SK-N-SH (cell line): ENCODE measurements around the gene TCFL5. TPM values are rescaled to one million over a fixed set of nuclear protein-coding genes. Genes with fewer than 3 reads are reported as not detected.

Experiments used
- CTCF ChIA-PET: fragments of 300-600, 350-600 bp; formaldehyde crosslinking; extraction: SDS; loops from one replicate; lab custom pipeline; 2021; lab: Yijun Ruan, JAX
- POLR2A ChIA-PET: fragments of 350-600 bp; sonication (Branson Sonifier 250); formaldehyde crosslinking; extraction: SDS; loops from one replicate; lab custom pipeline; 2020; ENCODE audit warnings: antibody characterized with exemption, inconsistent platforms; lab: Yijun Ruan, JAX
- DNase-seq: peaks from one replicate; pipeline ENCODE4 v3.0.0; 2012
- H2AFZ ChIP-seq: fragments of 200-600 bp; sonication (generic); 2 replicates; pipeline ENCODE4 v1.8.1; 2016; ENCODE audit warnings: antibody characterized with exemption, mild to moderate bottlenecking, low read depth
- H3F3A ChIP-seq: fragments of 200-600 bp; sonication (generic); replicated peaks from 2 replicates; pipeline ENCODE3; 2016; ENCODE audit warnings: antibody characterized with exemption, mild to moderate bottlenecking; ENCODE audit not compliant: insufficient read depth
- H3K27ac ChIP-seq, 2 experiments: fragments of 200-500 bp in 1 of 2; fragments of 200-600 bp in 1 of 2; sonication (Bioruptor generic) in 1 of 2; sonication (generic), shearing (Covaris generic) in 1 of 2; 2 replicates each; pipeline versions ENCODE4 v1.5.1 to v1.6.1; 2014 to 2016; ENCODE audit warnings: low read depth in 2 of 2, inconsistent platforms in 1 of 2, low read length in 1 of 2, mild to moderate bottlenecking in 1 of 2, mixed read lengths in 1 of 2
- H3K27me3 ChIP-seq: fragments of 200-600 bp; sonication (generic), shearing (Covaris generic); 2 replicates; pipeline ENCODE4 v1.6.1; 2016; ENCODE audit warnings: mixed run types; ENCODE audit not compliant: insufficient read depth
- H3K36me3 ChIP-seq, 2 experiments: fragments of 200-500 bp in 1 of 2; fragments of 200-600 bp in 1 of 2; sonication (Bioruptor generic) in 1 of 2; sonication (generic) in 1 of 2; replicated peaks in 1 of 2; 2 replicates each; pipeline versions ENCODE3 to v1.5.1; 2014 to 2016; ENCODE audit warnings: low read length in 1 of 2, mild to moderate bottlenecking in 1 of 2; ENCODE audit not compliant: insufficient read depth in 2 of 2, control insufficient read depth in 1 of 2
- H3K4me1 ChIP-seq, 2 experiments: fragments of 200-500 bp in 1 of 2; fragments of 200-600 bp in 1 of 2; sonication (Bioruptor generic) in 1 of 2; sonication (generic), shearing (Covaris generic) in 1 of 2; 2 replicates each; pipeline versions ENCODE4 v1.5.1 to v1.6.1; 2014 to 2016; ENCODE audit warnings: low read depth in 1 of 2, low read length in 1 of 2, mixed run types in 1 of 2; ENCODE audit not compliant: insufficient read depth in 2 of 2, control insufficient read depth in 1 of 2
- H3K4me2 ChIP-seq: fragments of 200-600 bp; sonication (generic), shearing (Covaris generic); 2 replicates; pipeline ENCODE4 v1.6.1; 2017; ENCODE audit warnings: mixed run types
- H3K4me3 ChIP-seq, 2 experiments: fragments of 200-500 bp in 1 of 2; fragments of 200-600 bp in 1 of 2; sonication (Bioruptor generic) in 1 of 2; sonication (generic), shearing (Covaris generic) in 1 of 2; 2 replicates each; pipeline versions ENCODE4 v1.5.1 to v1.8.1; 2014 to 2016; ENCODE audit warnings: low read depth in 2 of 2, inconsistent platforms in 1 of 2, low read length in 1 of 2, mild to moderate bottlenecking in 1 of 2, mixed read lengths in 1 of 2, moderate library complexity in 1 of 2
- H3K79me2 ChIP-seq: fragments of 200-600 bp; sonication (generic); 2 replicates; pipeline ENCODE4 v1.8.1; 2017; ENCODE audit warnings: mild to moderate bottlenecking; ENCODE audit not compliant: insufficient read depth
- H3K9ac ChIP-seq: fragments of 200-600 bp; sonication (generic); 2 replicates; pipeline ENCODE4 v1.6.1; 2017; ENCODE audit warnings: mixed run types
- H3K9me2 ChIP-seq: fragments of 200-600 bp; sonication (generic); 2 replicates; pipeline ENCODE4 v1.6.1; 2017; ENCODE audit warnings: mixed run types
- H3K9me3 ChIP-seq: fragments of 200-600 bp; sonication (generic); 2 replicates; pipeline ENCODE4 v1.6.1; 2017; ENCODE audit warnings: mixed run types, mild to moderate bottlenecking, moderate library complexity
- H4K20me1 ChIP-seq: fragments of 200-600 bp; sonication (generic); 2 replicates; pipeline ENCODE4 v1.6.1; 2017; ENCODE audit warnings: mild to moderate bottlenecking, mixed run types; ENCODE audit not compliant: insufficient read depth
- CHD2 ChIP-seq: fragments of 150-350 bp; IDR thresholded peaks from 2 replicates; pipeline ENCODE4 v1.6.1; 2018; ENCODE audit warnings: low read length; ENCODE audit not compliant: partially characterized antibody
- ELF1 ChIP-seq: IDR thresholded peaks from 2 replicates; pipeline ENCODE4 v1.4.0; 2012
- EP300 ChIP-seq, 2 experiments: IDR thresholded peaks; 2 replicates each; pipeline versions ENCODE4 v1.4.0 to v1.6.1; 2012; ENCODE audit warnings: borderline replicate concordance in 1 of 2, low read depth in 1 of 2, low read length in 1 of 2
- FOSL2 ChIP-seq: IDR thresholded peaks from 2 replicates; pipeline ENCODE4 v1.4.0; 2012; ENCODE audit warnings: low read depth, mild to moderate bottlenecking, moderate library complexity, borderline replicate concordance
- FOXJ3 ChIP-seq: sonication (generic); formaldehyde crosslinking; IDR thresholded peaks from 2 replicates; pipeline ENCODE4 v1.5.1; 2020; ENCODE audit warnings: mild to moderate bottlenecking, missing genetic modification reagents
- FOXM1 ChIP-seq: IDR thresholded peaks from 2 replicates; pipeline ENCODE4 v1.4.0; 2012; ENCODE audit warnings: low read depth, mild to moderate bottlenecking
- GABPA ChIP-seq: IDR thresholded peaks from 2 replicates; pipeline ENCODE4 v1.4.0; 2012; ENCODE audit warnings: low read depth, mild to moderate bottlenecking
- GATA2 ChIP-seq: sonication (generic); formaldehyde crosslinking; IDR thresholded peaks from 2 replicates; pipeline ENCODE4 v1.5.0; 2020; ENCODE audit warnings: mild to moderate bottlenecking, missing genetic modification reagents
- MEF2A ChIP-seq: IDR thresholded peaks from 2 replicates; pipeline ENCODE4 v1.4.0; 2012; ENCODE audit warnings: low read depth, borderline replicate concordance
- MXI1 ChIP-seq: IDR thresholded peaks from 2 replicates; pipeline ENCODE4 v1.6.1; 2012; ENCODE audit warnings: mild to moderate bottlenecking, low read depth, low read length, improper control_type of control experiment
- NFIC ChIP-seq: IDR thresholded peaks from 2 replicates; pipeline ENCODE4 v1.4.0; 2012; ENCODE audit warnings: borderline replicate concordance
- POLR2AphosphoS5 ChIP-seq: IDR thresholded peaks from 2 replicates; pipeline ENCODE4 v1.6.1; 2012; ENCODE audit warnings: low read depth, low read length
- RAD21 ChIP-seq: IDR thresholded peaks from 2 replicates; pipeline ENCODE4 v1.6.1; 2012; ENCODE audit warnings: mild to moderate bottlenecking, low read length
- RCOR1 ChIP-seq: fragments of 150-350 bp; IDR thresholded peaks from 2 replicates; pipeline ENCODE4 v1.6.1; 2017; ENCODE audit warnings: antibody characterized with exemption, low read length
- RFX5 ChIP-seq: IDR thresholded peaks from 2 replicates; pipeline ENCODE4 v1.6.1; 2012; ENCODE audit warnings: mild to moderate bottlenecking, improper control_type of control experiment, low read length
- RXRA ChIP-seq: IDR thresholded peaks from 2 replicates; pipeline ENCODE4 v1.4.0; 2012; ENCODE audit warnings: low read depth, mild to moderate bottlenecking, borderline replicate concordance
- SMC3 ChIP-seq: IDR thresholded peaks from 2 replicates; pipeline ENCODE4 v1.6.1; 2012; ENCODE audit warnings: low read depth, low read length, improper control_type of control experiment
- TAF1 ChIP-seq: IDR thresholded peaks from 2 replicates; pipeline ENCODE4 v1.6.1; 2012; ENCODE audit warnings: low read depth, mild to moderate bottlenecking, low read length, moderate library complexity, borderline replicate concordance
- TEAD4 ChIP-seq: IDR thresholded peaks from 2 replicates; pipeline ENCODE4 v1.4.0; 2012; ENCODE audit warnings: mild to moderate bottlenecking, borderline replicate concordance; ENCODE audit not compliant: insufficient read depth
- WGBS: methylation state at CpG from one replicate; pipeline ENCODE4 v1.1.6; 2017; ENCODE audit warnings: low lambda C conversion rate; 5-methylcytosine and 5-hydroxymethylcytosine counted together
- polyA plus RNA-seq, 3 experiments: library from polyadenylated mRNA; depleted of rRNA; stranded (reverse); fragments of >200 nt; gene quantifications; 2 replicates each; pipeline ENCODE4 v1.2.3, GENCODE V29; 2012
- TF ChIP-seq, protein P1 (sequence below): IDR thresholded peaks from 2 replicates; pipeline ENCODE4; 2012
- TF ChIP-seq, protein P2 (sequence below): fragments of 150-350 bp; IDR thresholded peaks from 2 replicates; pipeline ENCODE4 v1.6.1; 2017; ENCODE audit warnings: antibody characterized with exemption, low read length, low read depth, borderline replicate concordance
- TF ChIP-seq, protein P3 (sequence below): fragments of 200-600 bp; sonication (generic); IDR thresholded peaks from 2 replicates; pipeline ENCODE4 v1.6.1; 2017; ENCODE audit warnings: antibody characterized with exemption, mild to moderate bottlenecking, moderate library complexity
- TF ChIP-seq, protein P4 (sequence below): IDR thresholded peaks from 2 replicates; pipeline ENCODE4 v1.4.0; 2012; ENCODE audit warnings: low read depth, borderline replicate concordance

TCFL5 gene
- polyA plus RNA-seq, 1 of the 3 experiments (the other 2 are of a cell fraction) = 10.1 TPM

GRCh38 chr20:62822788-62823651, 38.6 kb downstream of the TCFL5 start:
- Histone ChIP-seq H3K4me1 (peaks cover 19 to 58% of the 10 kb centered on the region in 2 experiments; a peak in 3 of 4 replicates), H3K27me3 (no peaks in the 10 kb centered on the region), H4K20me1 (no peaks in the 10 kb centered on the region), H3K36me3 (no peaks in the 10 kb centered on the region), H3F3A (peaks cover 8% of the 10 kb centered on the region), H3K9ac (no peak overlapping the region), H3K27ac (peak overlapping the region in 1 of 2 experiments; percentile 56; a peak in 1 of 4 replicates), H3K9me2 (no peaks in the 10 kb centered on the region), H3K9me3 (no peaks in the 10 kb centered on the region), H3K4me2 (no peak overlapping the region), H3K79me2 (no peaks in the 10 kb centered on the region), H3K4me3 (no peak overlapping the region), H2AFZ (no peak overlapping the region)
- peak; percentile 89 for DNase-seq
- WGBS = 72% methylated on average over 24 of the region's 24 CpGs
- peak; percentile 88 for TF ChIP-seq RAD21
- 0 out of 4 replicates have a peak, but pooled peaks of 1 of the 2 experiments have one; percentile 35 for TF ChIP-seq EP300 (IDR thresholded peaks at IDR 0.05; ENCODE audit: borderline replicate concordance in 1 of 2, low read depth in 1 of 2, low read length in 1 of 2)
- 0 out of 2 replicates have a peak, but pooled peaks have one; percentile 53 for TF ChIP-seq RCOR1
- TF ChIP-seq, protein P1, sequence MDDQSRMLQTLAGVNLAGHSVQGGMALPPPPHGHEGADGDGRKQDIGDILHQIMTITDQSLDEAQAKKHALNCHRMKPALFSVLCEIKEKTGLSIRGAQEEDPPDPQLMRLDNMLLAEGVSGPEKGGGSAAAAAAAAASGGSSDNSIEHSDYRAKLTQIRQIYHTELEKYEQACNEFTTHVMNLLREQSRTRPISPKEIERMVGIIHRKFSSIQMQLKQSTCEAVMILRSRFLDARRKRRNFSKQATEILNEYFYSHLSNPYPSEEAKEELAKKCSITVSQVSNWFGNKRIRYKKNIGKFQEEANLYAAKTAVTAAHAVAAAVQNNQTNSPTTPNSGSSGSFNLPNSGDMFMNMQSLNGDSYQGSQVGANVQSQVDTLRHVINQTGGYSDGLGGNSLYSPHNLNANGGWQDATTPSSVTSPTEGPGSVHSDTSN = peak; percentile 75
- TF ChIP-seq, protein P2, sequence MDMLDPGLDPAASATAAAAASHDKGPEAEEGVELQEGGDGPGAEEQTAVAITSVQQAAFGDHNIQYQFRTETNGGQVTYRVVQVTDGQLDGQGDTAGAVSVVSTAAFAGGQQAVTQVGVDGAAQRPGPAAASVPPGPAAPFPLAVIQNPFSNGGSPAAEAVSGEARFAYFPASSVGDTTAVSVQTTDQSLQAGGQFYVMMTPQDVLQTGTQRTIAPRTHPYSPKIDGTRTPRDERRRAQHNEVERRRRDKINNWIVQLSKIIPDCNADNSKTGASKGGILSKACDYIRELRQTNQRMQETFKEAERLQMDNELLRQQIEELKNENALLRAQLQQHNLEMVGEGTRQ = no peak
- no peak for TF ChIP-seq ELF1
- peak; percentile 91 for TF ChIP-seq GATA2 (CRISPR knock-in tag)
- TF ChIP-seq FOXJ3 (CRISPR knock-in tag) = 0 out of 2 replicates have a peak, but pooled peaks have one; percentile 65
- no peak for TF ChIP-seq POLR2AphosphoS5
- TF ChIP-seq, protein P3, sequence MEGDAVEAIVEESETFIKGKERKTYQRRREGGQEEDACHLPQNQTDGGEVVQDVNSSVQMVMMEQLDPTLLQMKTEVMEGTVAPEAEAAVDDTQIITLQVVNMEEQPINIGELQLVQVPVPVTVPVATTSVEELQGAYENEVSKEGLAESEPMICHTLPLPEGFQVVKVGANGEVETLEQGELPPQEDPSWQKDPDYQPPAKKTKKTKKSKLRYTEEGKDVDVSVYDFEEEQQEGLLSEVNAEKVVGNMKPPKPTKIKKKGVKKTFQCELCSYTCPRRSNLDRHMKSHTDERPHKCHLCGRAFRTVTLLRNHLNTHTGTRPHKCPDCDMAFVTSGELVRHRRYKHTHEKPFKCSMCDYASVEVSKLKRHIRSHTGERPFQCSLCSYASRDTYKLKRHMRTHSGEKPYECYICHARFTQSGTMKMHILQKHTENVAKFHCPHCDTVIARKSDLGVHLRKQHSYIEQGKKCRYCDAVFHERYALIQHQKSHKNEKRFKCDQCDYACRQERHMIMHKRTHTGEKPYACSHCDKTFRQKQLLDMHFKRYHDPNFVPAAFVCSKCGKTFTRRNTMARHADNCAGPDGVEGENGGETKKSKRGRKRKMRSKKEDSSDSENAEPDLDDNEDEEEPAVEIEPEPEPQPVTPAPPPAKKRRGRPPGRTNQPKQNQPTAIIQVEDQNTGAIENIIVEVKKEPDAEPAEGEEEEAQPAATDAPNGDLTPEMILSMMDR = peak; percentile 61
- no peak for TF ChIP-seq TEAD4
- TF ChIP-seq MXI1 = peak; percentile 80
- TF ChIP-seq TAF1 = no peak
- TF ChIP-seq SMC3 = peak; percentile 68; the same call in 1 of the 2 replicates
- no peak for TF ChIP-seq NFIC
- no peak for TF ChIP-seq RFX5
- TF ChIP-seq FOXM1 = no peak
- no peak for TF ChIP-seq MEF2A
- TF ChIP-seq RXRA = no peak
- TF ChIP-seq GABPA = no peak
- TF ChIP-seq, protein P4, sequence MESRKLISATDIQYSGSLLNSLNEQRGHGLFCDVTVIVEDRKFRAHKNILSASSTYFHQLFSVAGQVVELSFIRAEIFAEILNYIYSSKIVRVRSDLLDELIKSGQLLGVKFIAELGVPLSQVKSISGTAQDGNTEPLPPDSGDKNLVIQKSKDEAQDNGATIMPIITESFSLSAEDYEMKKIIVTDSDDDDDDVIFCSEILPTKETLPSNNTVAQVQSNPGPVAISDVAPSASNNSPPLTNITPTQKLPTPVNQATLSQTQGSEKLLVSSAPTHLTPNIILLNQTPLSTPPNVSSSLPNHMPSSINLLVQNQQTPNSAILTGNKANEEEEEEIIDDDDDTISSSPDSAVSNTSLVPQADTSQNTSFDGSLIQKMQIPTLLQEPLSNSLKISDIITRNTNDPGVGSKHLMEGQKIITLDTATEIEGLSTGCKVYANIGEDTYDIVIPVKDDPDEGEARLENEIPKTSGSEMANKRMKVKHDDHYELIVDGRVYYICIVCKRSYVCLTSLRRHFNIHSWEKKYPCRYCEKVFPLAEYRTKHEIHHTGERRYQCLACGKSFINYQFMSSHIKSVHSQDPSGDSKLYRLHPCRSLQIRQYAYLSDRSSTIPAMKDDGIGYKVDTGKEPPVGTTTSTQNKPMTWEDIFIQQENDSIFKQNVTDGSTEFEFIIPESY = no peak
- no peak; the same call in 1 of the 2 replicates for TF ChIP-seq FOSL2
- TF ChIP-seq CHD2 = peak; percentile 58
- ChIA-PET POLR2A (interaction anchor here (1.0 to 1.2 kb wide), 2 partner anchors 29 to 52 kb away, joined by 3 read pairs; no protein-coding TSS in a partner anchor), CTCF (interaction anchor here (0.6 to 2.6 kb wide), 43 partner anchors 9 to 413 kb away, joined by 3 to 40 read pairs (median 4); partner anchors contain the start of genes BHLHE23, DIDO1, MRGBP and TCFL5)
